ENCODE results near the gene BCL2L13.

- TF ChIP-seq CTCF (IDR thresholded peaks at IDR 0.05; ENCODE audit: insufficient read depth, low read length) (no peak), GABPA (IDR thresholded peaks at IDR 0.05; ENCODE audit: low read depth) (no peak), POLR2AphosphoS5 (IDR thresholded peaks at IDR 0.05; ENCODE audit: low read depth) (no peak), SPI1 (IDR thresholded peaks at IDR 0.05; ENCODE audit: borderline replicate concordance, low read depth) (no peak), REST (IDR thresholded peaks at IDR 0.05; ENCODE audit: insufficient replicate concordance, low read depth) (no peak)
Measured at GRCh38 chr22:17726006-17726927, 87.7 kb downstream of the BCL2L13 start.
